Fibroblast of lung (primary cell): Measurements from ENCODE around the gene ANGPTL8. TPM values are rescaled to one million over a fixed set of nuclear protein-coding genes. Genes with fewer than 3 reads are reported as not detected.

Source experiments
- DNase-seq, 2 donors: peaks; one replicate each; pipeline versions ENCODE4 v3.0.0 to v3.0.0-alpha.2; 2010; ENCODE audit warnings: low read depth in 2 of 2
- H2AFZ ChIP-seq: 2 replicates; pipeline ENCODE4 v1.5.1; 2012; ENCODE audit warnings: low read length, control low read depth, inconsistent platforms
- H3K27ac ChIP-seq: 2 replicates; pipeline ENCODE4 v1.5.1; 2011; ENCODE audit warnings: low read length, control low read depth; ENCODE audit not compliant: insufficient read depth
- H3K27me3 ChIP-seq: 2 replicates; pipeline ENCODE4 v1.5.1; 2011; ENCODE audit warnings: mild to moderate bottlenecking, low read length; ENCODE audit not compliant: control insufficient read depth, insufficient read depth
- H3K36me3 ChIP-seq: 2 replicates; pipeline ENCODE4 v1.5.1; 2011; ENCODE audit warnings: low read length; ENCODE audit not compliant: control insufficient read depth, insufficient read depth
- H3K4me1 ChIP-seq: 2 replicates; pipeline ENCODE4 v1.5.1; 2011; ENCODE audit warnings: low read length; ENCODE audit not compliant: control insufficient read depth, insufficient read depth; ENCODE audit errors: extremely low read depth
- H3K4me2 ChIP-seq: 2 replicates; pipeline ENCODE4 v1.5.1; 2011; ENCODE audit warnings: low read length, control low read depth; ENCODE audit not compliant: insufficient read depth; ENCODE audit errors: extremely low read depth
- H3K4me3 ChIP-seq, 4 experiments: fragments of 200-600 bp in 1 of 4; sonication (generic) in 1 of 4; replicated peaks in 1 of 4; 2 replicates each; pipeline ENCODE4 v1.5.1; 2011 to 2016; ENCODE audit warnings: low read length in 4 of 4, low read depth in 3 of 4, mild to moderate bottlenecking in 3 of 4, control low read depth in 2 of 4, inconsistent platforms in 1 of 4, mixed read lengths in 1 of 4; ENCODE audit not compliant: insufficient read depth in 1 of 4; ENCODE audit errors: control extremely low read depth in 1 of 4
- H3K79me2 ChIP-seq: 2 replicates; pipeline ENCODE4 v1.5.1; 2012; ENCODE audit warnings: mild to moderate bottlenecking, low read length, inconsistent platforms; ENCODE audit not compliant: control insufficient read depth, insufficient read depth
- H3K9ac ChIP-seq: 2 replicates; pipeline ENCODE4 v1.5.1; 2011; ENCODE audit warnings: mild to moderate bottlenecking, low read length, control low read depth; ENCODE audit not compliant: insufficient read depth
- H3K9me3 ChIP-seq: 2 replicates; pipeline ENCODE4 v1.5.1; 2012; ENCODE audit warnings: low read depth, low read length; ENCODE audit not compliant: control insufficient read depth, insufficient read depth
- H4K20me1 ChIP-seq: 2 replicates; pipeline ENCODE4 v1.5.1; 2011; ENCODE audit warnings: low read length; ENCODE audit not compliant: control insufficient read depth, insufficient read depth; ENCODE audit errors: extremely low read depth
- CTCF ChIP-seq, 2 donors: IDR thresholded peaks in 1 of 2; conservative IDR thresholded peaks in 1 of 2; 1 replicate in 1 of 2; 2 replicates in 1 of 2; pipeline ENCODE4 v1.5.1; 2011 to 2012; ENCODE audit warnings: low read length in 2 of 2, control low read depth in 1 of 2, inconsistent platforms in 1 of 2, low read depth in 1 of 2, mild to moderate bottlenecking in 1 of 2
- EZH2 ChIP-seq: IDR thresholded peaks from 2 replicates; pipeline ENCODE4 v1.5.1; 2012; ENCODE audit warnings: low read length, control low read depth, mild to moderate bottlenecking; ENCODE audit errors: missing control alignments
- polyA minus RNA-seq: library from RNA; depleted of rRNA, polyadenylated mRNA; stranded (reverse); fragments of >200 nt; gene quantifications from 2 replicates; pipeline ENCODE4 v1.2.3, GENCODE V29; 2011; ENCODE audit warnings: low replicate concordance
- polyA plus RNA-seq, 2 donors: library from polyadenylated mRNA; depleted of rRNA in 1 of 2; stranded (reverse) in 1 of 2; unstranded in 1 of 2; fragments of >200 nt; gene quantifications; 2 replicates each; pipeline ENCODE4 v1.2.1, GENCODE V29; 2011 to 2012; ENCODE audit warnings: missing spikeins in 1 of 2
- total RNA-seq: library from RNA; depleted of rRNA; stranded (reverse); fragments of >200 nt; gene quantifications from 2 replicates; pipeline ENCODE4 v1.2.1, GENCODE V29; 2014

ANGPTL8 gene
- total RNA-seq: not detected in 2 replicates
- polyA plus RNA-seq: not detected in 2 replicates
- polyA plus RNA-seq (2012): not detected in 2 replicates
- not detected in 2 replicates for polyA minus RNA-seq

GRCh38 chr19:11239377-11240000 is at the start of gene ANGPTL8:
ANGPTL8 (plus strand) TSS chr19:11239619; CDS start chr19:11239638, 19 bp downstream.
- H3K79me2 ChIP-seq: no peaks in the 10 kb centered on the region
- no peaks in the 10 kb centered on the region for H4K20me1 ChIP-seq
- H3K36me3 ChIP-seq: no peaks in the 10 kb centered on the region
- H3K27me3 ChIP-seq: no peaks in the 10 kb centered on the region
- no peak within 1 kb of the TSS for H2AFZ ChIP-seq
- no peak within 1 kb of the TSS for H3K4me3 ChIP-seq
- H3K4me2 ChIP-seq: no peak within 1 kb of the TSS
- peaks cover 3% of the 10 kb centered on the region for H3K4me1 ChIP-seq
- H3K9me3 ChIP-seq: no peaks in the 10 kb centered on the region
- DNase-seq: no peak
- H3K9ac ChIP-seq: no peak within 1 kb of the TSS
- H3K27ac ChIP-seq: no peak within 1 kb of the TSS
- TF ChIP-seq EZH2 (no peak), CTCF (conservative IDR thresholded peaks at IDR 0.05 in 1 of 2, IDR thresholded peaks at IDR 0.05 in 1 of 2; ENCODE audit: low read depth in 1 of 2, low read length in 2 of 2) (no peak)

GRCh38 chr19:11190501-11190900 is 48.9 kb upstream of the ANGPTL8 start:
- H3K4me2 ChIP-seq: peak overlapping the region; percentile 49
- TF ChIP-seq CTCF (conservative IDR thresholded peaks at IDR 0.05 in 1 of 2, IDR thresholded peaks at IDR 0.05 in 1 of 2; ENCODE audit: low read depth in 1 of 2, low read length in 2 of 2): no peak
- TF ChIP-seq EZH2: no peak
- no peaks in the 10 kb centered on the region for H3K9me3 ChIP-seq
- peak overlapping the region; percentile 23 for H3K27ac ChIP-seq
- no peaks in the 10 kb centered on the region for H4K20me1 ChIP-seq
- no peak for DNase-seq
- H3K9ac ChIP-seq: no peak overlapping the region
- peaks cover 34% of the 10 kb centered on the region for H3K36me3 ChIP-seq
- peak overlapping the region in 2 of 4 experiments; percentile 12 to 23 for H3K4me3 ChIP-seq
- H3K27me3 ChIP-seq: no peaks in the 10 kb centered on the region
- peaks cover 25% of the 10 kb centered on the region for H3K4me1 ChIP-seq
- peaks cover 74% of the 10 kb centered on the region for H3K79me2 ChIP-seq
- H2AFZ ChIP-seq: no peak overlapping the region

- Histone ChIP-seq H3K27me3 (no peaks in the 10 kb centered on the region), H3K27ac (peak overlapping the region; percentile 34), H3K4me3 (peak overlapping the region in 2 of 4 experiments; percentile 33 to 38), H3K4me1 (peaks cover 27% of the 10 kb centered on the region), H3K4me2 (peak overlapping the region; percentile 6), H2AFZ (no peak overlapping the region), H3K36me3 (peaks cover 31% of the 10 kb centered on the region), H3K9me3 (no peaks in the 10 kb centered on the region), H3K9ac (no peak overlapping the region), H3K79me2 (peaks cover 76% of the 10 kb centered on the region), H4K20me1 (no peaks in the 10 kb centered on the region)
- peak; percentile 47 to 80 for DNase-seq
- TF ChIP-seq CTCF (conservative IDR thresholded peaks at IDR 0.05 in 1 of 2, IDR thresholded peaks at IDR 0.05 in 1 of 2; ENCODE audit: low read depth in 1 of 2, low read length in 2 of 2) (no peak), EZH2 (no peak)
Measured at GRCh38 chr19:11191273-11191755, 48.1 kb upstream of the ANGPTL8 start.
